ENCODE measurements around the gene SMNDC1. TPM values are rescaled to one million over a fixed set of nuclear protein-coding genes. Genes with fewer than 3 reads are reported as not detected.
"Not testable (repeated sequence)": the region's sequence is repeated elsewhere in the genome, so short reads cannot be mapped to it uniquely, and the experiment has no call there.

SMNDC1 gene
- total and polyA plus RNA-seq, 10 of the 15 experiments (the other 5 are each of a cell fraction or from before 2014, with no cell fraction given), result 4.6 to 37.2 (median 18.1) TPM

DNA sequence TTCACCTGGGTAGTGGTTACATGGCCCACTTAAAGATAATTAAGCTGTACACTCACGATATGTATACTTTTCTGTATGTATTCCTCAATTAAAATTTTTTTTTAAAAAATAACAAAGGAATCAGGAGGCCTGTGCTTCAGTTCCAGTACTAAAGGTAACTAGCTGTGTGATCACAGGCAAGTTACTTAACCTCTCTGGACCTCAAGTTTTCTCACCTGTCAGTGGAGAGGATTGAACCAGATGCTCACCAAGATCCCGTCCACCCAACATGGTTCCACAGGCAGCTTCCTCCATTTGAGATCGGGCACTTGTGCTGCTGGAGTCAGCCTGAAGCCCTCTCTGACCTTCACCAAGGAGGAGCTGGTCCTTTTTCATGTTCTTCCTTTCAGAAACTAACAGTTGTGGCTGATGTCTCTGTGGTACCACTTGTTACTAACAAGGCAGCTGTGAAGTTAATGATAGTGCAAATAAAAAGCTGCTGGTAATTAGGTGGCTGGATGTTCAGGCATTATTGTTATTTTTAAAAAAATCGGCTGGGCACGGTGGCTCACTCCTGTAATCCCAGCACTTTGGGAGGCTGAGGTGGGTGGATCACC is 29.4 kb upstream of the SMNDC1 start:
- no peak for FAIRE-seq
- no peak for DNase-seq (ENCODE audit: low read depth, low spot score)
- H3K27me3 ChIP-seq (replicated peaks in 1 of 2; ENCODE audit: control insufficient read depth in 2 of 2, insufficient read depth in 2 of 2, low read length in 1 of 2), result no peaks in the 10 kb centered on the region
- H3K9ac ChIP-seq (ENCODE audit: control insufficient read depth, insufficient read depth, low read length), result no peak overlapping the region
- SMC1A ChIA-PET (ENCODE audit: uncharacterized antibody, unreplicated experiment), result interaction anchor here (0.6 to 3.6 kb wide), 21 partner anchors 8 to 266 kb away, joined by 3 to 32 read pairs (median 5); no protein-coding TSS in a partner anchor
- CTCF ChIA-PET, result interaction anchor here (0.9 to 3.5 kb wide), 13 partner anchors 8 to 266 kb away, joined by 3 to 14 read pairs (median 5); no protein-coding TSS in a partner anchor
- no peaks in the 10 kb centered on the region for H4K20me1 ChIP-seq (ENCODE audit: control insufficient read depth, insufficient read depth)
- H3K36me3 ChIP-seq (ENCODE audit: control insufficient read depth in 2 of 2, insufficient read depth in 2 of 2, low read length in 1 of 2), result no peaks in the 10 kb centered on the region
- in situ Hi-C loops (cut with MboI) (no loop called here), intact Hi-C loops (cut with micrococcal nuclease; ENCODE audit: unreplicated experiment) (no loop called here)
- no peak for TF ChIP-seq SP1 (IDR thresholded peaks at IDR 0.05; ENCODE audit: low read depth, low read length)
- POLR2A ChIA-PET, result interaction anchor here (0.7 to 2.1 kb wide), 9 partner anchors 8 to 123 kb away, joined by 3 to 7 read pairs (median 4); no protein-coding TSS in a partner anchor
- WGBS (ENCODE audit: insufficient coverage, insufficient replicate concordance, low lambda C conversion rate, missing lambda C conversion rate), result 82% methylated on average over 5 of the region's 5 CpGs
- no peaks in the 10 kb centered on the region for H3K79me2 ChIP-seq (ENCODE audit: control insufficient read depth, insufficient read depth, low read length)
- no peaks in the 10 kb centered on the region for H3K4me1 ChIP-seq (ENCODE audit: control insufficient read depth, insufficient read depth, low read length)
- H2AFZ ChIP-seq (ENCODE audit: control insufficient read depth, low read depth, low read length), result no peak overlapping the region
- no peak overlapping the region for H3K27ac ChIP-seq (ENCODE audit: control insufficient read depth, insufficient read depth)
- peaks cover 2% of the 10 kb centered on the region; the same call in 1 of the 3 replicates for H3K9me3 ChIP-seq (replicated peaks; ENCODE audit: control insufficient read depth, insufficient read depth, low read length)
- no peak overlapping the region for H3K4me2 ChIP-seq (ENCODE audit: control insufficient read depth, insufficient read depth)
- RAD21 ChIA-PET (ENCODE audit: unreplicated experiment), result interaction anchor here (0.6 to 2.1 kb wide), 13 partner anchors 9 to 338 kb away, joined by 3 to 17 read pairs (median 4); no protein-coding TSS in a partner anchor
- BruUV-seq (replicated peaks), result no TSS peak
- ATAC-seq, result peak; percentile 46; the same call in 2 of the 3 replicates
- no peak overlapping the region for H3K4me3 ChIP-seq

GRCh38 chr10:110331226-110331795 is 26.6 kb upstream of the SMNDC1 start:
- 96% methylated on average over 25 of the region's 32 CpGs for WGBS (ENCODE audit: insufficient coverage, insufficient replicate concordance, low lambda C conversion rate, missing lambda C conversion rate)
- POLR2A ChIA-PET; H3K27me3 ChIP-seq (replicated peaks in 1 of 2; ENCODE audit: control insufficient read depth in 2 of 2, insufficient read depth in 2 of 2, low read length in 1 of 2); H3K9me3 ChIP-seq (replicated peaks; ENCODE audit: control insufficient read depth, insufficient read depth, low read length); H3K36me3 ChIP-seq (ENCODE audit: control insufficient read depth in 2 of 2, insufficient read depth in 2 of 2, low read length in 1 of 2); FAIRE-seq; BruUV-seq (replicated peaks); H4K20me1 ChIP-seq (ENCODE audit: control insufficient read depth, insufficient read depth); H3K4me3 ChIP-seq; H3K27ac ChIP-seq (ENCODE audit: control insufficient read depth, insufficient read depth); DNase-seq (ENCODE audit: low read depth, low spot score); H2AFZ ChIP-seq (ENCODE audit: control insufficient read depth, low read depth, low read length); ATAC-seq; H3K9ac ChIP-seq (ENCODE audit: control insufficient read depth, insufficient read depth, low read length); H3K4me2 ChIP-seq (ENCODE audit: control insufficient read depth, insufficient read depth); H3K79me2 ChIP-seq (ENCODE audit: control insufficient read depth, insufficient read depth, low read length); intact Hi-C loops (cut with micrococcal nuclease; ENCODE audit: unreplicated experiment); in situ Hi-C loops (cut with MboI): not testable (repeated sequence)
- SMC1A ChIA-PET (ENCODE audit: uncharacterized antibody, unreplicated experiment), result interaction anchor here (1.1 kb wide), 1 partner anchor 172 kb away, joined by 4 read pairs; no protein-coding TSS in a partner anchor
- RAD21 ChIA-PET (ENCODE audit: unreplicated experiment), result interaction anchor here (1.9 kb wide), 1 partner anchor 24 kb away, joined by 5 read pairs; no protein-coding TSS in a partner anchor
- H3K4me1 ChIP-seq (ENCODE audit: control insufficient read depth, insufficient read depth, low read length), result peaks cover 14% of the 10 kb centered on the region
- CTCF ChIA-PET, result interaction anchor here (3.5 kb wide), 1 partner anchor 8 kb away, joined by 11 read pairs; no protein-coding TSS in a partner anchor
